ENCODE results near the gene AKAP13. TPM values are rescaled to one million over a fixed set of nuclear protein-coding genes. Genes with fewer than 3 reads are reported as not detected.

The AKAP13 gene
- total RNA-seq, 2 donors from 2014 or later = 228 to 273 TPM

DNA sequence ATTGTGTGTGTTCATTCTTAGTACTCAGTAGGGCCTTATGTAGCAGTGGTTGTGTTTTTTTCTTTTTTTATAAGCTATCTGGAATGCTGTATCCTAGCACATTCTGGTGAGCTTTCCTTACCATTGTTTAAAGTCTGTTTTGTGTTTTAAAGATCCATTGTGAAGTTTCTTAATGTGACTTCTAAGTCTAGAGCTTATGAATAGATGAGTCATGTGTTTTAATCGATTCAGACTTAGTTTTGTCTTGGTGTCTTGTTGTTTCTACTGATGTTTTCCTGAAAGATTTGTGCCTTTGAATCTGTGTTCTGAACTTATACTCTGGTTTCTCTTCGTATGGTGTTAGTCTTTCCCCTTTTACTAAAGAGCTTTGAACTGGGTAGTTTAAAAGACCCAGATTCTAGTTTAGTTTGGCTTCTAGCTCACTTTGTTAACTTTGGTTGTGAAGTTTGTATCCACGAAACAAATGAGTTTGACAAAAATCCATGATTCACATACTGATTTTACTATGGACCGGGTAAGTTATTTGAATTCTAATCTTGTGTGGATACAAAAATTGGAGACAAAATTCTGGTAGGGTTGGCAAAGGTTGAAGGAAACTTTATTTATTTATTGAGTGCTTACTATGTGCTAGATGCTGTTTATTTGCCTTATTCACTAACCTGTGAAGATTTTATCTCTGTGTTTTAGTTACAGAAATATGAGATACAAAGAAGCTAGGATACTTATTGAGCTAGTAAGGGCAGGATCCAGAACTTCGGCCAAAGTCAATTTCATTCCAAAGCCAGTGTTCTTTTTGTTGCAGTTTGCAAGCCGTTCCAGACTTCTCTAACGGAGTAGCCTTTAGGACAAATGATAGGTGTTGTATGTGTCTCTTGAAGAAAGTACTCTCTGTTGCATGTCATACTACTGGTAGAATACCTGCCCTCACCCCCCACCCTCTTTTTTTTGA lies 24.8 kb downstream of the AKAP13 start:
- TF ChIP-seq, protein P1, sequence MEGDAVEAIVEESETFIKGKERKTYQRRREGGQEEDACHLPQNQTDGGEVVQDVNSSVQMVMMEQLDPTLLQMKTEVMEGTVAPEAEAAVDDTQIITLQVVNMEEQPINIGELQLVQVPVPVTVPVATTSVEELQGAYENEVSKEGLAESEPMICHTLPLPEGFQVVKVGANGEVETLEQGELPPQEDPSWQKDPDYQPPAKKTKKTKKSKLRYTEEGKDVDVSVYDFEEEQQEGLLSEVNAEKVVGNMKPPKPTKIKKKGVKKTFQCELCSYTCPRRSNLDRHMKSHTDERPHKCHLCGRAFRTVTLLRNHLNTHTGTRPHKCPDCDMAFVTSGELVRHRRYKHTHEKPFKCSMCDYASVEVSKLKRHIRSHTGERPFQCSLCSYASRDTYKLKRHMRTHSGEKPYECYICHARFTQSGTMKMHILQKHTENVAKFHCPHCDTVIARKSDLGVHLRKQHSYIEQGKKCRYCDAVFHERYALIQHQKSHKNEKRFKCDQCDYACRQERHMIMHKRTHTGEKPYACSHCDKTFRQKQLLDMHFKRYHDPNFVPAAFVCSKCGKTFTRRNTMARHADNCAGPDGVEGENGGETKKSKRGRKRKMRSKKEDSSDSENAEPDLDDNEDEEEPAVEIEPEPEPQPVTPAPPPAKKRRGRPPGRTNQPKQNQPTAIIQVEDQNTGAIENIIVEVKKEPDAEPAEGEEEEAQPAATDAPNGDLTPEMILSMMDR (IDR thresholded peaks at IDR 0.05) = no peak
- ATAC-seq (ENCODE audit: insufficient number of reproducible peaks, low FRiP score, low read depth) = no peak
- peak overlapping the region; percentile 54 to 60 for H3K27ac ChIP-seq
- no peaks in the 10 kb centered on the region for H3K36me3 ChIP-seq
- H3K4me3 ChIP-seq = peak overlapping the region; percentile 1
- H3K4me1 ChIP-seq (ENCODE audit: control insufficient read depth in 1 of 2, low read depth in 2 of 2) = peaks cover 52 to 70% of the 10 kb centered on the region in 2 donors
- H3K9me3 ChIP-seq = no peaks in the 10 kb centered on the region
- H3K27me3 ChIP-seq (replicated peaks; ENCODE audit: insufficient read depth) = no peaks in the 10 kb centered on the region
- no peak for DNase-seq (ENCODE audit: low spot score)

DNA sequence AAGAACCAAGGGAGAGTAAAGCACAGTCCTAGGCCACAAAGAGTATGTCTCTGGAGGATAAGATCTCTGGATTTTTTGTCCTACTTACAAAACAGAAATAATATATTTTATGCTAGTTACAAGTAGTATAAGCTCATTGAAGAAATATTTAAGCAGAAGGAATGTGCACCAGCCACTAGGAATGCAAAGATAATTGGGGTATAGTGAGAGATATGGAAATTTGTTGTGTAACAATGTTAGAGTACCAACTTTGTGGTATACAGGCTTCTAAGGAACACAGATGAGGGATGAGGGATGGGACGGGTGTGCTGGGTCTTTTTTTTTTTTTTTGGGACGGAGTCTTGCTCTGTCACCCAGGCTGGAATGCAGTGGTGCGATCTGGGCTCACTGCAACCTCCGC lies 26.5 kb downstream of the AKAP13 start:
- TF ChIP-seq, protein P1 (IDR thresholded peaks at IDR 0.05) = no peak
- no peak overlapping the region for H3K4me3 ChIP-seq
- H3K4me1 ChIP-seq (ENCODE audit: control insufficient read depth in 1 of 2, low read depth in 2 of 2) = peaks cover 48 to 60% of the 10 kb centered on the region in 2 donors
- H3K9me3 ChIP-seq = no peaks in the 10 kb centered on the region
- H3K36me3 ChIP-seq = no peaks in the 10 kb centered on the region
- ATAC-seq (ENCODE audit: insufficient number of reproducible peaks, low FRiP score, low read depth) (no peak), DNase-seq (ENCODE audit: low spot score) (no peak)
- H3K27ac ChIP-seq = peak overlapping the region in 1 of 2 donors; percentile 81
- H3K27me3 ChIP-seq (replicated peaks; ENCODE audit: insufficient read depth) = no peaks in the 10 kb centered on the region

DNA sequence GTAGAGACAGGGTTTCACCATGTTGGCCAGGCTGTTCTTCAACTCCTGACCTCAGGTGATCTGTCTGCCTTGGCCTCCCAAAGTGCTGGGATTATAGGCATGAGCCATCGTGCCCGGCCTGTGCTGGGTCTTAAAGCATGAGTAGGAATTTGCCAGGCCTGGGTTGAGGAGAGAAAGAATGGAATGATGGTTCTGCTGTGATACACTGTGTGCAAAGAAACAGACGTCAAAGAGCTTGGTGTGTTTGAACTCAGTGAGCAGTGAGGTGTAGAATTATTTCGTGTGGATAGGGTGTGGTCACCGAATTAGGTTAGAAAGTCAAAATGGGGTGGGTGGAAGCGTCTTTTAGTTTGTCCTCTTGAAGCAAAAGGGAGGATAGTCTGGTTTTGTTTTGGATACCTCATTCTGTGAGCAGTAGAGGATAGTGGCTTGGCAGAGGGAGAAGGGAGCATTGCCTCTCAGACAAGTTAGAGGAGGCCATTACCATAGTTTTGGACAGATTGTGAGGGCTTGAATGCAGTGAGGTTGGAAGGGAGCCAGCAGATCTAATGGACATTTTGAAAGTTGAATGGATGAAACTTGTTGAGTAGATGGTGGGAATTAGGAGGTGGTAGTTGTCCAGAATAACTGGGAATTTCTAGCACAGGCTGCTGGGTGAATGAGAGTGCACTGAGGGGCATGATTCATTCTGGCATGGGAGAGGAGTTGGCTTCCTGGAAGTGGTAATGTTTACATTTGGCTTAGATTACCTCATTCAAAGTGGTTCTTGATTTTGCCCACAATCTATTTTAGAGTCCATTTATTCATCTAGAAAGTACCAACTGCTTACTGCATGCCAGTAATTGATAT lies 27.2 kb downstream of the AKAP13 start:
- TF ChIP-seq, protein P1 (IDR thresholded peaks at IDR 0.05) = no peak
- H3K27me3 ChIP-seq (replicated peaks; ENCODE audit: insufficient read depth) = no peaks in the 10 kb centered on the region
- no peaks in the 10 kb centered on the region for H3K36me3 ChIP-seq
- DNase-seq (ENCODE audit: low spot score) = peak; percentile 19
- peak overlapping the region; percentile 66 to 81 for H3K27ac ChIP-seq
- H3K4me1 ChIP-seq (ENCODE audit: control insufficient read depth in 1 of 2, low read depth in 2 of 2) = peaks cover 41 to 53% of the 10 kb centered on the region in 2 donors
- peak overlapping the region; percentile 6 for H3K4me3 ChIP-seq
- peak; percentile 93 for ATAC-seq (ENCODE audit: insufficient number of reproducible peaks, low FRiP score, low read depth)
- H3K9me3 ChIP-seq = no peaks in the 10 kb centered on the region

DNA sequence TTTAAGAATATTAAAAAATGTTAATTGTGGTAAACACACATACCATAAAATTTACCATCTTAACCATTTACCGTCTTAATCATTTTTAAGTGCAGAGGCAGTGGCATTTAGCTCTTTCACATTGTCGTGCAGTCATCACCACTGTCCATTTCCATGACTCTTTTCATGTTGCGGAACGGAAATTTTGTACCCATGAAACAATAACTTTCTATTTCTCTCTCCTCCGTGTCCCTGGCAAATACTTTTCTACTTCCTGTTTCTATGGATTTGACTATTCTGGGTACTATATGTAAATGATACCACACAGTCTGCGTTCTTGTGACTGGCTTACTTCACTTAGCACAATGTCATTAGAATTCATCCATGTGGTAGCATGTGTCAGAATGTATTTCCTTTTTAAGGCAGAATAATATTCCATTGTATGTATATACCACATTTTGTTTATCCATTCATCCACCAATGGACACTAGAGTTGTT lies 27.9 kb downstream of the AKAP13 start:
- peak overlapping the region; percentile 6 for H3K4me3 ChIP-seq
- DNase-seq (ENCODE audit: low spot score) (no peak), ATAC-seq (ENCODE audit: insufficient number of reproducible peaks, low FRiP score, low read depth) (no peak)
- H3K27me3 ChIP-seq (replicated peaks; ENCODE audit: insufficient read depth) = no peaks in the 10 kb centered on the region
- H3K27ac ChIP-seq = peak overlapping the region; percentile 47 to 81
- TF ChIP-seq, protein P1 (IDR thresholded peaks at IDR 0.05) = no peak
- peaks cover 41 to 53% of the 10 kb centered on the region in 2 donors for H3K4me1 ChIP-seq (ENCODE audit: control insufficient read depth in 1 of 2, low read depth in 2 of 2)
- H3K36me3 ChIP-seq = no peaks in the 10 kb centered on the region
- H3K9me3 ChIP-seq = no peaks in the 10 kb centered on the region

DNA sequence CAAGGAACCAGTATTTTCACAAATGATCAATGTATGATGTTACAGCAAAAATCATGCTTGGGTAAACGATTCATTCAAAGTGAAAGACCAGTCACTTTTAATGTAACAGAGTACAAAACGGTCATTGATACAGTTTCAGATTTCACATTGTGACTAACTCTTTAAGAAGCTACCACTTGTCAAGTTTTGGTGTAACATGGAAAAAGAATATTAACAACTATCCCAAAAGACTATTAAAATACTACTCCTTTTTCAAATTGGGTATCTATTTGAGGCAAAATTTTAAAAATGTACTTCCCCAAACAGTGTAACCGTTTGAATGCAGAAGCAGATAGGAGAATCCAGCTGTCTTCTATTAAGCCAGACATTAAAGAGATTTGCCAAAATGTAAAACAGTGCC lies 31.7 kb downstream of the AKAP13 start:
- TF ChIP-seq, protein P1 (IDR thresholded peaks at IDR 0.05) = no peak
- Histone ChIP-seq H3K36me3 (no peaks in the 10 kb centered on the region), H3K27ac (no peak overlapping the region), H3K4me3 (no peak overlapping the region), H3K27me3 (replicated peaks; ENCODE audit: insufficient read depth) (no peaks in the 10 kb centered on the region), H3K9me3 (no peaks in the 10 kb centered on the region), H3K4me1 (ENCODE audit: control insufficient read depth in 1 of 2, low read depth in 2 of 2) (peaks cover 26 to 33% of the 10 kb centered on the region in 2 donors)
- DNase-seq (ENCODE audit: low spot score) = no peak
- ATAC-seq (ENCODE audit: insufficient number of reproducible peaks, low FRiP score, low read depth) = no peak

All from thoracic aorta (tissue), 2 donors.